HTERT RPE-1 (cell line): Measurements from ENCODE around the gene PRKAG2.

Experiments used
- in situ Hi-C: fragments of 300-500 bp; cut with MboI; formaldehyde crosslinking; loops from 4 replicates; pipeline ENCODE4 v1.14.3; 2020; ENCODE audit warnings: low sequenced_read_pairs

PRKAG2 gene

GRCh38 chr7:151630851-151631569 is 245.9 kb downstream of the PRKAG2 start:
- in situ Hi-C loops = no loop called here

- in situ Hi-C loops = no loop called here
These were observed 246.6 kb downstream of the PRKAG2 start for GRCh38 chr7:151630358-151630757.

GRCh38 chr7:151629713-151630272 is 247.1 kb downstream of the PRKAG2 start:
- in situ Hi-C loops = no loop called here

GRCh38 chr7:151628846-151629604 is 247.9 kb downstream of the PRKAG2 start:
- in situ Hi-C loops = no loop called here

- in situ Hi-C loops = no loop called here
These were observed 250.3 kb downstream of the PRKAG2 start for GRCh38 chr7:151626422-151627115.

- in situ Hi-C loops = no loop called here
These were observed 251.3 kb downstream of the PRKAG2 start for GRCh38 chr7:151625606-151626005.

- in situ Hi-C loops = no loop called here
These were observed 252.5 kb downstream of the PRKAG2 start for GRCh38 chr7:151624246-151624928.

- in situ Hi-C loops = no loop called here
These were observed 253.1 kb downstream of the PRKAG2 start for GRCh38 chr7:151623766-151624165.

GRCh38 chr7:151621961-151622360 is 255.0 kb downstream of the PRKAG2 start:
- in situ Hi-C loops = no loop called here

GRCh38 chr7:151616443-151617213 is 260.3 kb downstream of the PRKAG2 start:
- in situ Hi-C loops = no loop called here

GRCh38 chr7:151615784-151616183 is 261.1 kb downstream of the PRKAG2 start:
- in situ Hi-C loops = no loop called here

GRCh38 chr7:151615058-151615457 is 261.9 kb downstream of the PRKAG2 start:
- in situ Hi-C loops = no loop called here

- in situ Hi-C loops = no loop called here
These were observed 262.9 kb downstream of the PRKAG2 start for GRCh38 chr7:151614019-151614418.

- in situ Hi-C loops = no loop called here
These were observed 265.0 kb downstream of the PRKAG2 start for GRCh38 chr7:151611878-151612277.

- in situ Hi-C loops = no loop called here
These were observed 265.9 kb downstream of the PRKAG2 start for GRCh38 chr7:151611041-151611440.

- in situ Hi-C loops = no loop called here
These were observed 268.8 kb downstream of the PRKAG2 start for GRCh38 chr7:151608031-151608551.

GRCh38 chr7:151607464-151607867 is 269.4 kb downstream of the PRKAG2 start:
- in situ Hi-C loops = no loop called here

- in situ Hi-C loops = no loop called here
These were observed 273.0 kb downstream of the PRKAG2 start for GRCh38 chr7:151603951-151604350.

GRCh38 chr7:151601521-151602305 is 275.2 kb downstream of the PRKAG2 start:
- in situ Hi-C loops = no loop called here
